Endothelial cell of umbilical vein (primary cell): ENCODE results near the gene PSMD13. TPM values are rescaled to one million over a fixed set of nuclear protein-coding genes. Genes with fewer than 3 reads are reported as not detected.

Experiments
- BruUV-seq: library from RNA; stranded (reverse); fragments of 400-500 nt; replicated peaks from 2 replicates; lab custom pipeline; 2021; lab: Mats Ljungman, UMichigan
- CTCF ChIA-PET: fragments of 300-600, 350-600 bp; sonication (Branson Sonifier 250); formaldehyde crosslinking; loops from one replicate; lab custom pipeline; 2021; ENCODE audit warnings: antibody characterized with exemption, inconsistent platforms; lab: Charles Lee
- POLR2A ChIA-PET: fragments of 300-600, 350-600 bp; sonication (Branson Sonifier 250); formaldehyde crosslinking; loops from one replicate; lab custom pipeline; 2021; ENCODE audit warnings: antibody characterized with exemption, inconsistent platforms; lab: Charles Lee
- DNase-seq: peaks from one replicate; pipeline ENCODE4 v3.0.0-alpha.2; 2011; ENCODE audit warnings: low read depth, low spot score
- FAIRE-seq: peaks from 2 replicates; lab custom pipeline; 2011; peaks lifted over from hg19 to GRCh38; lab: Jason Lieb, UNC
- H2AFZ ChIP-seq: 2 replicates; pipeline ENCODE4 v1.6.0; 2012; ENCODE audit warnings: low read depth, low read length, control low read depth, inconsistent platforms
- H3K27ac ChIP-seq: 2 replicates; pipeline ENCODE4 v1.5.1; 2011; ENCODE audit warnings: low read depth, mild to moderate bottlenecking, control low read depth, low read length, moderate library complexity; ENCODE audit not compliant: insufficient read depth
- H3K27me3 ChIP-seq, 2 experiments: 2 replicates each; pipeline versions ENCODE4 v1.6.0 to v1.6.1; 2011; ENCODE audit warnings: low read length in 2 of 2, mixed read lengths in 1 of 2; ENCODE audit not compliant: control insufficient read depth in 2 of 2, insufficient read depth in 2 of 2
- H3K36me3 ChIP-seq, 2 experiments: 2 replicates in 1 of 2; 3 replicates in 1 of 2; pipeline ENCODE4 v1.5.1; 2011; ENCODE audit warnings: low read length in 2 of 2, mild to moderate bottlenecking in 1 of 2, moderate library complexity in 1 of 2; ENCODE audit not compliant: control insufficient read depth in 2 of 2, insufficient read depth in 2 of 2; ENCODE audit errors: extremely low read depth in 1 of 2
- H3K4me1 ChIP-seq: 3 replicates; pipeline ENCODE4 v1.5.1; 2011; ENCODE audit warnings: mild to moderate bottlenecking, low read length; ENCODE audit not compliant: control insufficient read depth, insufficient read depth; ENCODE audit errors: extremely low read depth
- H3K4me2 ChIP-seq: 2 replicates; pipeline ENCODE4 v1.6.1; 2011; ENCODE audit warnings: low read length, control low read depth, mixed read lengths; ENCODE audit not compliant: insufficient read depth
- H3K4me3 ChIP-seq, 3 experiments: fragments of 200-600 bp in 1 of 3; sonication (generic), shearing (Covaris generic) in 1 of 3; replicated peaks in 1 of 3; 2 replicates each; pipeline ENCODE4 v1.5.1; 2011 to 2016; ENCODE audit warnings: control low read depth in 3 of 3, low read length in 3 of 3, mild to moderate bottlenecking in 2 of 3, inconsistent platforms in 1 of 3, low read depth in 1 of 3, moderate library complexity in 1 of 3; ENCODE audit not compliant: insufficient read depth in 1 of 3
- H3K79me2 ChIP-seq: 2 replicates; pipeline ENCODE4 v1.6.0; 2012; ENCODE audit warnings: low read length, inconsistent platforms; ENCODE audit not compliant: control insufficient read depth, insufficient read depth
- H3K9ac ChIP-seq: replicated peaks from 2 replicates; pipeline ENCODE3; 2011; ENCODE audit warnings: low read length, control low read depth; ENCODE audit not compliant: insufficient read depth; ENCODE audit errors: extremely low read depth
- H3K9me1 ChIP-seq: replicated peaks from 3 replicates; pipeline ENCODE4 v1.6.0; 2011; ENCODE audit warnings: mild to moderate bottlenecking, low read length; ENCODE audit not compliant: control insufficient read depth, insufficient read depth; ENCODE audit errors: extremely low read depth
- H3K9me3 ChIP-seq: replicated peaks from 2 replicates; pipeline ENCODE4 v1.5.1; 2012; ENCODE audit warnings: low read length, inconsistent platforms; ENCODE audit not compliant: control insufficient read depth, insufficient read depth
- H4K20me1 ChIP-seq: replicated peaks from 2 replicates; pipeline ENCODE3; 2011; ENCODE audit warnings: mild to moderate bottlenecking, low read length; ENCODE audit not compliant: control insufficient read depth, insufficient read depth; ENCODE audit errors: extremely low read depth
- EZH2 ChIP-seq: IDR thresholded peaks from 2 replicates; pipeline ENCODE4 v1.6.1; 2012; ENCODE audit warnings: borderline replicate concordance, low read depth, mild to moderate bottlenecking, moderate library complexity, low read length, inconsistent platforms; ENCODE audit not compliant: severe bottlenecking
- FOS ChIP-seq: IDR thresholded peaks from 2 replicates; pipeline ENCODE4 v1.6.1; 2011; ENCODE audit warnings: mild to moderate bottlenecking, low read length, moderate library complexity, borderline replicate concordance; ENCODE audit not compliant: insufficient read depth
- GATA2 ChIP-seq: IDR thresholded peaks from 2 replicates; pipeline ENCODE4 v1.7.0; 2011; ENCODE audit warnings: low read depth, mild to moderate bottlenecking, moderate library complexity, mixed read lengths, low read length; ENCODE audit not compliant: insufficient read length, insufficient read depth
- JUN ChIP-seq: IDR thresholded peaks from 2 replicates; pipeline ENCODE4 v1.6.1; 2011; ENCODE audit warnings: borderline replicate concordance, low read depth; ENCODE audit not compliant: insufficient read length, insufficient read depth
- MAX ChIP-seq: IDR thresholded peaks from 2 replicates; pipeline ENCODE4 v1.6.1; 2011; ENCODE audit not compliant: insufficient read depth, insufficient read length
- MYC ChIP-seq: IDR thresholded peaks from one replicate; pipeline ENCODE4 v1.6.1; 2011; ENCODE audit warnings: mild to moderate bottlenecking, low read depth, low read length
- POLR2A ChIP-seq: IDR thresholded peaks from 2 replicates; pipeline ENCODE4 v1.6.1; 2012; ENCODE audit warnings: low read depth, mild to moderate bottlenecking, control low read depth, low read length
- POLR2AphosphoS5 ChIP-seq: IDR thresholded peaks from 2 replicates; pipeline ENCODE4 v1.6.1; 2012; ENCODE audit warnings: low read depth, mild to moderate bottlenecking, control low read depth, low read length, moderate library complexity; ENCODE audit not compliant: insufficient read depth
- dilution Hi-C: fragments of 300-500 bp; cut with MboI; formaldehyde crosslinking; loops from one replicate; pipeline ENCODE4 v1.15.0; 2019; ENCODE audit warnings: low sequenced_read_pairs; ENCODE audit not compliant: extremely low pct_ligation_motif_present
- intact Hi-C: fragments of 100-400 bp; cut with micrococcal nuclease; formaldehyde crosslinking; loops from one replicate; pipeline ENCODE4 v1.10.0; 2022
- polyA plus RNA-seq, 4 experiments: library from polyadenylated mRNA; depleted of rRNA in 3 of 4; stranded (reverse) in 3 of 4; unstranded in 1 of 4; fragments of >200 nt; gene quantifications; 2 replicates each; pipeline versions ENCODE4 v1.2.1 to v1.2.3, GENCODE V29; 2011 to 2012; ENCODE audit warnings: missing spikeins in 1 of 4
- total RNA-seq: library from RNA; stranded (reverse); gene quantifications from 2 replicates; pipeline ENCODE4 v1.2.3, GENCODE V29; 2021
- TF ChIP-seq, protein P1 (sequence below), 2 donors: IDR thresholded peaks; 1 replicate in 1 of 2; 2 replicates in 1 of 2; pipeline ENCODE4 v1.5.1; 2011; ENCODE audit warnings: low read length in 2 of 2, mild to moderate bottlenecking in 2 of 2, moderate library complexity in 2 of 2, control low read depth in 1 of 2, inconsistent platforms in 1 of 2, low read depth in 1 of 2; ENCODE audit not compliant: insufficient read depth in 1 of 2; ENCODE audit errors: extremely low read depth in 1 of 2

The PSMD13 gene
- total and polyA plus RNA-seq, 2 donors (not counting 3 experiments of a cell fraction or from before 2014, with no cell fraction given), result 168 to 214 TPM

DNA sequence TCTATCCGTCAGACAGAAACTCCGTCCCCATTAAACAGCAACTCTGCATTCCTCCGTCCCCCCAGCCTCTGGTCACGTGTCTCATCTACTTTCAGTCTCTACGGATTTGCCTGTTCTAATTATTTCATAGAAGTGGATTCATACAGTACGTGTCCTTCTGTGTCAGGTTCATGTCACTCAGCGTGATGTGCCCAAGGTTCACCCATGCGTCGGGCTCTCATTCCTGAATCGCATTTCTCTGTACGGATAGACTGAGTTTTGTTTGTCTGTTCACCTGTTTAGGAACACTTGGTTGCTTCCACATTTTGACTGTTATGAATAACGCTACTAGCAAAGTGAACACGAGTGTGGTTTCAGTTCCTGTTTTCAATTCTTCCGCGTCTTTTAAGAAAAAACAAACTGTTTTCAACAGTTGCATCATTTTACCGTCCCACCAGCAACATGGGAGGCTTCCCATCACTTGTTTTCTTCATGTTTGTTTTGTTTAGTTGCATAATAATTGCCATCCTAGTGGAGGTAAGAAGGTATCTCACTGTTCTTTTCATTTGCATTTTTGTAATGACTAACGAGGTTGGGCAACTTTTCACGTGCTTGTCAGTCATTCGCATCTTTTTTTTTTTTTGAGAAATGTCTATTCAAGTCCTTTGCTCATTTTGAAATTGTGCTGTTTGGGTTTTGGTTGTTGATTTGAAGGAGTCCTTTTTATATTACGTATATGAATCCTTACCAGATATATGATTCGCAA lies 32.5 kb downstream of the PSMD13 start:
- Histone ChIP-seq H3K9me3 (no peaks in the 10 kb centered on the region), H3K79me2 (no peaks in the 10 kb centered on the region), H3K27me3 (peaks cover 4 to 7% of the 10 kb centered on the region in 2 experiments), H3K9me1 (no peaks in the 10 kb centered on the region), H3K4me1 (no peaks in the 10 kb centered on the region), H3K4me2 (no peak overlapping the region), H3K9ac (no peak overlapping the region), H3K36me3 (no peaks in the 10 kb centered on the region), H3K27ac (no peak overlapping the region), H3K4me3 (no peak overlapping the region), H2AFZ (no peak overlapping the region), H4K20me1 (no peaks in the 10 kb centered on the region)
- intact Hi-C loops, result no loop called here
- ChIA-PET POLR2A (no interaction called here), CTCF (interaction anchor here (1.0 to 1.6 kb wide), 2 partner anchors 19 to 21 kb away, joined by 3 to 6 read pairs; no protein-coding TSS in a partner anchor)
- TF ChIP-seq MYC (no peak), EZH2 (no peak), POLR2AphosphoS5 (no peak), GATA2 (no peak), POLR2A (no peak), FOS (no peak), JUN (no peak), MAX (no peak)
- TF ChIP-seq, protein P1, sequence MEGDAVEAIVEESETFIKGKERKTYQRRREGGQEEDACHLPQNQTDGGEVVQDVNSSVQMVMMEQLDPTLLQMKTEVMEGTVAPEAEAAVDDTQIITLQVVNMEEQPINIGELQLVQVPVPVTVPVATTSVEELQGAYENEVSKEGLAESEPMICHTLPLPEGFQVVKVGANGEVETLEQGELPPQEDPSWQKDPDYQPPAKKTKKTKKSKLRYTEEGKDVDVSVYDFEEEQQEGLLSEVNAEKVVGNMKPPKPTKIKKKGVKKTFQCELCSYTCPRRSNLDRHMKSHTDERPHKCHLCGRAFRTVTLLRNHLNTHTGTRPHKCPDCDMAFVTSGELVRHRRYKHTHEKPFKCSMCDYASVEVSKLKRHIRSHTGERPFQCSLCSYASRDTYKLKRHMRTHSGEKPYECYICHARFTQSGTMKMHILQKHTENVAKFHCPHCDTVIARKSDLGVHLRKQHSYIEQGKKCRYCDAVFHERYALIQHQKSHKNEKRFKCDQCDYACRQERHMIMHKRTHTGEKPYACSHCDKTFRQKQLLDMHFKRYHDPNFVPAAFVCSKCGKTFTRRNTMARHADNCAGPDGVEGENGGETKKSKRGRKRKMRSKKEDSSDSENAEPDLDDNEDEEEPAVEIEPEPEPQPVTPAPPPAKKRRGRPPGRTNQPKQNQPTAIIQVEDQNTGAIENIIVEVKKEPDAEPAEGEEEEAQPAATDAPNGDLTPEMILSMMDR (IDR thresholded peaks at IDR 0.05; ENCODE audit: extremely low read depth in 1 of 2, insufficient read depth in 1 of 2, low read depth in 1 of 2, low read length in 2 of 2), result no peak
- dilution Hi-C loops, result no loop called here
- FAIRE-seq (no peak), DNase-seq (no peak)
- BruUV-seq, result no TSS peak
